Measurements from ENCODE around the gene RMI1.
A peak's percentile ranks its signal among the peaks of the same experiment; 100 is the strongest.

RMI1 gene

GRCh38 chr9:83971485-83971884 lies 9.1 kb upstream of the RMI1 start:
- Histone ChIP-seq H3K23ac (ENCODE audit: low read length) (no peak overlapping the region), H2BK15ac (replicated peaks; ENCODE audit: low read depth) (no peak overlapping the region), H3K4ac (ENCODE audit: low read depth, low read length) (no peak overlapping the region), H3K27ac (ENCODE audit: low read depth, low read length) (no peak overlapping the region), H3K56ac (ENCODE audit: low read length) (no peak overlapping the region), H2BK5ac (ENCODE audit: low read length) (no peak overlapping the region), H4K5ac (ENCODE audit: low read length) (no peak overlapping the region), H3K4me1 (ENCODE audit: control insufficient read depth, low read depth, low read length) (no peaks in the 10 kb centered on the region), H4K8ac (ENCODE audit: low read depth, low read length) (no peak overlapping the region), H2AK5ac (ENCODE audit: low read length) (no peak overlapping the region), H3K4me3 (ENCODE audit: low read length) (no peak overlapping the region), H3K79me2 (ENCODE audit: control insufficient read depth, insufficient read depth, low read length) (peaks cover 25% of the 10 kb centered on the region), H3K18ac (ENCODE audit: low read length) (no peak overlapping the region), H3K9ac (ENCODE audit: low read length) (no peak overlapping the region), H3K79me1 (ENCODE audit: low read length) (peaks cover 12% of the 10 kb centered on the region), H3K27me3 (ENCODE audit: insufficient read depth, low read length, poor library complexity) (no peaks in the 10 kb centered on the region), H3K4me2 (ENCODE audit: low read length) (no peak overlapping the region), H2BK120ac (ENCODE audit: low read depth, low read length) (no peak overlapping the region), H3K36me3 (ENCODE audit: control insufficient read depth, insufficient read depth, low read length) (peaks cover 17% of the 10 kb centered on the region)
- no peak for DNase-seq
- WGBS (ENCODE audit: extremely low coverage, insufficient coverage, low lambda C conversion rate): 100% methylated on average over 1 of the region's 6 CpGs

- WGBS (ENCODE audit: extremely low coverage, insufficient coverage, low lambda C conversion rate): no CpG with 5 or more reads among the region's 2 CpGs
- no peak overlapping the region for H3K56ac ChIP-seq (ENCODE audit: low read length)
- H3K4ac ChIP-seq (ENCODE audit: low read depth, low read length): no peak overlapping the region
- H4K8ac ChIP-seq (ENCODE audit: low read depth, low read length): no peak overlapping the region
- H4K5ac ChIP-seq (ENCODE audit: low read length): no peak overlapping the region
- H2BK5ac ChIP-seq (ENCODE audit: low read length): no peak overlapping the region
- no peak overlapping the region for H2AK5ac ChIP-seq (ENCODE audit: low read length)
- no peaks in the 10 kb centered on the region for H3K27me3 ChIP-seq (ENCODE audit: insufficient read depth, low read length, poor library complexity)
- no peak for DNase-seq
- H3K23ac ChIP-seq (ENCODE audit: low read length): no peak overlapping the region
- H3K4me2 ChIP-seq (ENCODE audit: low read length): no peak overlapping the region
- no peak overlapping the region for H3K9ac ChIP-seq (ENCODE audit: low read length)
- H2BK15ac ChIP-seq (replicated peaks; ENCODE audit: low read depth): no peak overlapping the region
- H3K79me1 ChIP-seq (ENCODE audit: low read length): peaks cover 12% of the 10 kb centered on the region
- no peaks in the 10 kb centered on the region for H3K4me1 ChIP-seq (ENCODE audit: control insufficient read depth, low read depth, low read length)
- no peak overlapping the region for H2BK120ac ChIP-seq (ENCODE audit: low read depth, low read length)
- peaks cover 17% of the 10 kb centered on the region for H3K36me3 ChIP-seq (ENCODE audit: control insufficient read depth, insufficient read depth, low read length)
- no peak overlapping the region for H3K4me3 ChIP-seq (ENCODE audit: low read length)
- peaks cover 32% of the 10 kb centered on the region for H3K79me2 ChIP-seq (ENCODE audit: control insufficient read depth, insufficient read depth, low read length)
- H3K27ac ChIP-seq (ENCODE audit: low read depth, low read length): no peak overlapping the region
- H3K18ac ChIP-seq (ENCODE audit: low read length): no peak overlapping the region
Measured at GRCh38 chr9:83972286-83972685, 8.3 kb upstream of the RMI1 start.

GRCh38 chr9:83975300-83975699 lies 5.3 kb upstream of the RMI1 start:
- H3K79me2 ChIP-seq (ENCODE audit: control insufficient read depth, insufficient read depth, low read length): peaks cover 59% of the 10 kb centered on the region
- H4K8ac ChIP-seq (ENCODE audit: low read depth, low read length): no peak overlapping the region
- no peak overlapping the region for H3K4ac ChIP-seq (ENCODE audit: low read depth, low read length)
- H3K23ac ChIP-seq (ENCODE audit: low read length): no peak overlapping the region
- H3K79me1 ChIP-seq (ENCODE audit: low read length): peaks cover 12% of the 10 kb centered on the region
- H3K36me3 ChIP-seq (ENCODE audit: control insufficient read depth, insufficient read depth, low read length): peaks cover 17% of the 10 kb centered on the region
- no peak overlapping the region for H2AK5ac ChIP-seq (ENCODE audit: low read length)
- H3K9ac ChIP-seq (ENCODE audit: low read length): no peak overlapping the region
- H4K5ac ChIP-seq (ENCODE audit: low read length): no peak overlapping the region
- H3K4me2 ChIP-seq (ENCODE audit: low read length): no peak overlapping the region
- H3K27me3 ChIP-seq (ENCODE audit: insufficient read depth, low read length, poor library complexity): no peaks in the 10 kb centered on the region
- no peak overlapping the region for H2BK15ac ChIP-seq (replicated peaks; ENCODE audit: low read depth)
- H3K4me3 ChIP-seq (ENCODE audit: low read length): no peak overlapping the region
- no peak overlapping the region for H2BK5ac ChIP-seq (ENCODE audit: low read length)
- no peaks in the 10 kb centered on the region for H3K4me1 ChIP-seq (ENCODE audit: control insufficient read depth, low read depth, low read length)
- H3K56ac ChIP-seq (ENCODE audit: low read length): peak overlapping the region; percentile 18
- H3K27ac ChIP-seq (ENCODE audit: low read depth, low read length): no peak overlapping the region
- WGBS (ENCODE audit: extremely low coverage, insufficient coverage, low lambda C conversion rate): no CpG with 5 or more reads among the region's 12 CpGs
- H2BK120ac ChIP-seq (ENCODE audit: low read depth, low read length): no peak overlapping the region
- no peak for DNase-seq
- H3K18ac ChIP-seq (ENCODE audit: low read length): no peak overlapping the region

- H2BK5ac ChIP-seq (ENCODE audit: low read length): no peak overlapping the region
- H3K79me1 ChIP-seq (ENCODE audit: low read length): peaks cover 12% of the 10 kb centered on the region
- no peak overlapping the region for H3K4ac ChIP-seq (ENCODE audit: low read depth, low read length)
- H3K36me3 ChIP-seq (ENCODE audit: control insufficient read depth, insufficient read depth, low read length): peaks cover 17% of the 10 kb centered on the region
- no peak overlapping the region for H4K8ac ChIP-seq (ENCODE audit: low read depth, low read length)
- no peak overlapping the region for H4K5ac ChIP-seq (ENCODE audit: low read length)
- no peak overlapping the region for H3K56ac ChIP-seq (ENCODE audit: low read length)
- no peaks in the 10 kb centered on the region for H3K27me3 ChIP-seq (ENCODE audit: insufficient read depth, low read length, poor library complexity)
- H3K79me2 ChIP-seq (ENCODE audit: control insufficient read depth, insufficient read depth, low read length): peaks cover 66% of the 10 kb centered on the region
- no peaks in the 10 kb centered on the region for H3K4me1 ChIP-seq (ENCODE audit: control insufficient read depth, low read depth, low read length)
- no CpG with 5 or more reads among the region's 2 CpGs for WGBS (ENCODE audit: extremely low coverage, insufficient coverage, low lambda C conversion rate)
- no peak overlapping the region for H3K18ac ChIP-seq (ENCODE audit: low read length)
- no peak overlapping the region for H3K27ac ChIP-seq (ENCODE audit: low read depth, low read length)
- H3K4me3 ChIP-seq (ENCODE audit: low read length): no peak overlapping the region
- H3K9ac ChIP-seq (ENCODE audit: low read length): no peak overlapping the region
- no peak overlapping the region for H2BK120ac ChIP-seq (ENCODE audit: low read depth, low read length)
- no peak overlapping the region for H2AK5ac ChIP-seq (ENCODE audit: low read length)
- no peak overlapping the region for H3K23ac ChIP-seq (ENCODE audit: low read length)
- no peak overlapping the region for H2BK15ac ChIP-seq (replicated peaks; ENCODE audit: low read depth)
- DNase-seq: no peak
- H3K4me2 ChIP-seq (ENCODE audit: low read length): no peak overlapping the region
Measured at GRCh38 chr9:83976372-83976771, 4.2 kb upstream of the RMI1 start.

- H3K56ac ChIP-seq (ENCODE audit: low read length): no peak overlapping the region
- H3K9ac ChIP-seq (ENCODE audit: low read length): peak overlapping the region; percentile 56
- no peak overlapping the region for H2BK5ac ChIP-seq (ENCODE audit: low read length)
- no peak overlapping the region for H3K4me3 ChIP-seq (ENCODE audit: low read length)
- H2BK120ac ChIP-seq (ENCODE audit: low read depth, low read length): no peak overlapping the region
- H3K4me2 ChIP-seq (ENCODE audit: low read length): no peak overlapping the region
- no peaks in the 10 kb centered on the region for H3K4me1 ChIP-seq (ENCODE audit: control insufficient read depth, low read depth, low read length)
- H4K8ac ChIP-seq (ENCODE audit: low read depth, low read length): no peak overlapping the region
- no peak overlapping the region for H3K18ac ChIP-seq (ENCODE audit: low read length)
- H3K4ac ChIP-seq (ENCODE audit: low read depth, low read length): no peak overlapping the region
- H3K23ac ChIP-seq (ENCODE audit: low read length): no peak overlapping the region
- peaks cover 14% of the 10 kb centered on the region for H3K36me3 ChIP-seq (ENCODE audit: control insufficient read depth, insufficient read depth, low read length)
- H3K27ac ChIP-seq (ENCODE audit: low read depth, low read length): no peak overlapping the region
- no CpG with 5 or more reads among the region's 1 CpG for WGBS (ENCODE audit: extremely low coverage, insufficient coverage, low lambda C conversion rate)
- H4K5ac ChIP-seq (ENCODE audit: low read length): no peak overlapping the region
- H3K79me2 ChIP-seq (ENCODE audit: control insufficient read depth, insufficient read depth, low read length): peaks cover 72% of the 10 kb centered on the region
- no peak overlapping the region for H2BK15ac ChIP-seq (replicated peaks; ENCODE audit: low read depth)
- peaks cover 12% of the 10 kb centered on the region for H3K79me1 ChIP-seq (ENCODE audit: low read length)
- H2AK5ac ChIP-seq (ENCODE audit: low read length): no peak overlapping the region
- DNase-seq: no peak
- H3K27me3 ChIP-seq (ENCODE audit: insufficient read depth, low read length, poor library complexity): no peaks in the 10 kb centered on the region
Measured at GRCh38 chr9:83977196-83977595, 3.4 kb upstream of the RMI1 start.

Measured in mesendoderm (in vitro differentiated cells).